H9 (cell line): ENCODE measurements around the gene CALML4. TPM values are rescaled to one million over a fixed set of nuclear protein-coding genes. Genes with fewer than 3 reads are reported as not detected.

ENCODE experiments used
- DNase-seq: peaks from one replicate; pipeline ENCODE4 v3.0.0-alpha.2; 2017
- H2AFZ ChIP-seq: one replicate; pipeline ENCODE4 v1.6.1; 2013; ENCODE audit warnings: mild to moderate bottlenecking, low read length, control low read depth, moderate library complexity
- H2AK5ac ChIP-seq: 2 replicates; pipeline ENCODE4 v1.6.1; 2013; ENCODE audit warnings: low read length, control low read depth, mixed read lengths; ENCODE audit not compliant: insufficient read length
- H2BK120ac ChIP-seq: one replicate; pipeline ENCODE4 v1.6.1; 2013; ENCODE audit warnings: low read depth, mild to moderate bottlenecking, low read length, control low read depth, inconsistent platforms; ENCODE audit not compliant: poor library complexity, severe bottlenecking
- H2BK12ac ChIP-seq: 2 replicates; pipeline ENCODE4 v1.6.1; 2013; ENCODE audit warnings: low read length, control low read depth, mixed read lengths, low read depth; ENCODE audit not compliant: insufficient read length
- H2BK15ac ChIP-seq: 2 replicates; pipeline ENCODE4 v1.6.1; 2013; ENCODE audit warnings: low read depth, low read length, control low read depth
- H2BK20ac ChIP-seq: one replicate; pipeline ENCODE4 v1.6.1; 2013; ENCODE audit warnings: low read depth, mild to moderate bottlenecking, low read length, control low read depth, inconsistent platforms; ENCODE audit not compliant: poor library complexity, severe bottlenecking
- H2BK5ac ChIP-seq: 2 replicates; pipeline ENCODE4 v1.6.1; 2013; ENCODE audit warnings: low read length, control low read depth, mixed read lengths; ENCODE audit not compliant: insufficient read length
- H3K14ac ChIP-seq: 2 replicates; pipeline ENCODE4 v1.6.1; 2013; ENCODE audit warnings: low read length, control low read depth; ENCODE audit not compliant: insufficient read depth
- H3K18ac ChIP-seq: 2 replicates; pipeline ENCODE4 v1.6.1; 2013; ENCODE audit warnings: low read depth, mild to moderate bottlenecking, mixed read lengths, low read length, control low read depth; ENCODE audit not compliant: insufficient read length
- H3K23ac ChIP-seq: 2 replicates; pipeline ENCODE4 v1.6.1; 2013; ENCODE audit warnings: low read length, control low read depth, mixed read lengths, low read depth; ENCODE audit not compliant: insufficient read length
- H3K23me2 ChIP-seq: 2 replicates; pipeline ENCODE4 v1.6.1; 2013; ENCODE audit warnings: low read depth, mild to moderate bottlenecking, mixed read lengths, low read length, control low read depth; ENCODE audit not compliant: insufficient read length, poor library complexity, severe bottlenecking
- H3K27ac ChIP-seq: 2 replicates; pipeline ENCODE4 v1.5.1; 2013; ENCODE audit warnings: low read length, control low read depth, mixed read lengths, low read depth; ENCODE audit not compliant: insufficient read length
- H3K27me3 ChIP-seq: 2 replicates; pipeline ENCODE4 v1.6.1; 2013; ENCODE audit warnings: low read length, control low read depth, inconsistent platforms; ENCODE audit not compliant: insufficient read depth
- H3K4ac ChIP-seq: 2 replicates; pipeline ENCODE4 v1.6.1; 2013; ENCODE audit warnings: low read depth, mild to moderate bottlenecking, control low read depth, inconsistent platforms, low read length, moderate library complexity
- H3K4me1 ChIP-seq: 2 replicates; pipeline ENCODE4 v1.6.1; 2013; ENCODE audit warnings: low read length, control low read depth, inconsistent platforms; ENCODE audit not compliant: insufficient read depth
- H3K4me2 ChIP-seq: 2 replicates; pipeline ENCODE4 v1.6.1; 2013; ENCODE audit warnings: low read length, control low read depth, mixed read lengths; ENCODE audit not compliant: insufficient read length, insufficient read depth
- H3K56ac ChIP-seq: 2 replicates; pipeline ENCODE4 v1.6.1; 2013; ENCODE audit warnings: low read depth, mild to moderate bottlenecking, mixed read lengths, low read length, control low read depth; ENCODE audit not compliant: insufficient read length
- H3K79me1 ChIP-seq: 2 replicates; pipeline ENCODE4 v1.6.1; 2013; ENCODE audit warnings: low read depth, mild to moderate bottlenecking, moderate library complexity, low read length, control low read depth, inconsistent platforms; ENCODE audit not compliant: insufficient read depth, poor library complexity, severe bottlenecking
- H3K79me2 ChIP-seq: 2 replicates; pipeline ENCODE4 v1.6.1; 2013; ENCODE audit warnings: low read length, control low read depth, inconsistent platforms; ENCODE audit not compliant: insufficient read depth
- H3K9ac ChIP-seq: 2 replicates; pipeline ENCODE4 v1.6.1; 2013; ENCODE audit warnings: low read length, control low read depth, mixed read lengths; ENCODE audit not compliant: insufficient read length; ENCODE audit errors: extremely low read depth
- H3K9me3 ChIP-seq: one replicate; pipeline ENCODE4 v1.6.1; 2013; ENCODE audit warnings: low read depth, low read length, inconsistent platforms; ENCODE audit not compliant: control insufficient read depth
- H3T11ph ChIP-seq: one replicate; pipeline ENCODE4 v1.6.1; 2013; ENCODE audit warnings: mild to moderate bottlenecking, low read length, control low read depth, inconsistent platforms
- H4K20me1 ChIP-seq: one replicate; pipeline ENCODE4 v1.6.1; 2013; ENCODE audit not compliant: control insufficient read depth, insufficient read length, insufficient read depth
- H4K5ac ChIP-seq: 2 replicates; pipeline ENCODE4 v1.6.1; 2013; ENCODE audit warnings: low read depth, mild to moderate bottlenecking, mixed read lengths, low read length, control low read depth; ENCODE audit not compliant: insufficient read length
- H4K8ac ChIP-seq: replicated peaks from 2 replicates; pipeline ENCODE4 v1.6.1; 2013; ENCODE audit warnings: low read length, control low read depth, mixed read lengths, low read depth; ENCODE audit not compliant: insufficient read length
- H4K91ac ChIP-seq: 2 replicates; pipeline ENCODE4 v1.6.1; 2013; ENCODE audit warnings: low read depth, mild to moderate bottlenecking, moderate library complexity, mixed read lengths, low read length, control low read depth; ENCODE audit not compliant: insufficient read length
- H3K27ac Mint-ChIP-seq, 3 experiments: 2 replicates in 2 of 3; 3 replicates in 1 of 3; pipeline ENCODE4 v1.8.0; 2020 to 2021; ENCODE audit warnings: mixed read lengths in 3 of 3, mild to moderate bottlenecking in 1 of 3, moderate library complexity in 1 of 3
- H3K27me3 Mint-ChIP-seq: 2 replicates; pipeline ENCODE4 v1.8.0; 2021; ENCODE audit warnings: low read depth, mild to moderate bottlenecking, moderate library complexity, mixed read lengths
- H3K36me3 Mint-ChIP-seq, 3 experiments: 2 replicates in 2 of 3; 3 replicates in 1 of 3; pipeline ENCODE4 v1.8.0; 2020 to 2021; ENCODE audit warnings: low read depth in 3 of 3, mixed read lengths in 3 of 3; ENCODE audit not compliant: insufficient read depth in 1 of 3
- H3K4me1 Mint-ChIP-seq, 2 experiments: 2 replicates each; pipeline ENCODE4 v1.8.0; 2020; ENCODE audit warnings: mixed read lengths in 2 of 2
- H3K4me3 Mint-ChIP-seq, 2 experiments: 2 replicates in 1 of 2; 3 replicates in 1 of 2; pipeline ENCODE4 v1.8.0; 2020 to 2021; ENCODE audit warnings: mild to moderate bottlenecking in 2 of 2, mixed read lengths in 2 of 2, moderate library complexity in 1 of 2
- H3K9me3 Mint-ChIP-seq, 2 experiments: 2 replicates in 1 of 2; 3 replicates in 1 of 2; pipeline ENCODE4 v1.8.0; 2020; ENCODE audit warnings: mild to moderate bottlenecking in 2 of 2, mixed read lengths in 2 of 2, moderate library complexity in 1 of 2
- WGBS: extraction: QIAGEN DNeasy Blood & Tissue Kit; methylation state at CpG from one replicate; pipeline ENCODE4 v1.1.7; 2013; ENCODE audit warnings: missing lambda C conversion rate, low lambda C conversion rate, mixed read lengths; ENCODE audit not compliant: insufficient read length; ENCODE audit errors: extremely low coverage; 5-methylcytosine and 5-hydroxymethylcytosine counted together
- total RNA-seq: library from RNA; stranded (reverse); gene quantifications from 2 replicates; pipeline ENCODE4 v1.2.1, GENCODE V29; 2021
- TF ChIP-seq, protein P1 (sequence below): fragments of 200-600 bp; sonication (generic); conservative IDR thresholded peaks from 3 replicates; pipeline ENCODE4 v1.8.0; 2021; ENCODE audit warnings: antibody characterized with exemption, mild to moderate bottlenecking

Gene CALML4
- total RNA-seq, 1 experiment from 2014 or later = 11.8 TPM

DNA sequence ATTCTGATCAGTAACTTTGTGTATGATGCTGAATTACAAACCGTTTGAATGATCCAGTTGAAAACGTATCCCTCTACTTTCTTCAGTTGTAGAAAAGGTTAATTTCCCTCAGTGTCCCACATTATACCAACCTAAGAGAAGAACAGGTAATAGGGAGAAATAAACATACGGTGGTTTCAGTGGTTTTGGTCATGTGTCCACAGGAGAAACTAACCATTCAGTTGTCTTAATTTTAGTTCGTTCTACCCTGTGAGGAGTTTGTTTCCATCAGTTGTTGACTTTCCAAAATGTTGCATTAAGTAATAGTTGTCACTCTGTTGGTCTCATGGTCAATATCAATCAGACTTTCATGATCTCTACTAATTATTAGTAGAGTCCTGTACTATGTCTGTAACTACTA, 15.1 kb downstream of the CALML4 start:
- Histone ChIP-seq H3K4me2 (no peak overlapping the region), H3K23ac (no peak overlapping the region), H2BK120ac (no peak overlapping the region), H2BK12ac (no peak overlapping the region), H3K27ac (no peak overlapping the region), H4K5ac (no peak overlapping the region), H2AK5ac (no peak overlapping the region), H3K9ac (no peak overlapping the region), H3K79me2 (no peaks in the 10 kb centered on the region), H2BK15ac (no peak overlapping the region), H3K23me2 (no peaks in the 10 kb centered on the region), H4K91ac (no peak overlapping the region), H3K9me3 (no peaks in the 10 kb centered on the region), H4K8ac (no peak overlapping the region), H3K79me1 (no peaks in the 10 kb centered on the region), H3K14ac (no peak overlapping the region), H3T11ph (no peak overlapping the region), H2BK20ac (no peak overlapping the region), H2AFZ (no peak overlapping the region), H3K18ac (no peak overlapping the region), H4K20me1 (no peaks in the 10 kb centered on the region), H2BK5ac (no peak overlapping the region), H3K4me1 (no peaks in the 10 kb centered on the region; the same call in 1 of the 2 replicates), H3K27me3 (no peaks in the 10 kb centered on the region), H3K4ac (no peak overlapping the region), H3K56ac (no peak overlapping the region)
- TF ChIP-seq, protein P1, sequence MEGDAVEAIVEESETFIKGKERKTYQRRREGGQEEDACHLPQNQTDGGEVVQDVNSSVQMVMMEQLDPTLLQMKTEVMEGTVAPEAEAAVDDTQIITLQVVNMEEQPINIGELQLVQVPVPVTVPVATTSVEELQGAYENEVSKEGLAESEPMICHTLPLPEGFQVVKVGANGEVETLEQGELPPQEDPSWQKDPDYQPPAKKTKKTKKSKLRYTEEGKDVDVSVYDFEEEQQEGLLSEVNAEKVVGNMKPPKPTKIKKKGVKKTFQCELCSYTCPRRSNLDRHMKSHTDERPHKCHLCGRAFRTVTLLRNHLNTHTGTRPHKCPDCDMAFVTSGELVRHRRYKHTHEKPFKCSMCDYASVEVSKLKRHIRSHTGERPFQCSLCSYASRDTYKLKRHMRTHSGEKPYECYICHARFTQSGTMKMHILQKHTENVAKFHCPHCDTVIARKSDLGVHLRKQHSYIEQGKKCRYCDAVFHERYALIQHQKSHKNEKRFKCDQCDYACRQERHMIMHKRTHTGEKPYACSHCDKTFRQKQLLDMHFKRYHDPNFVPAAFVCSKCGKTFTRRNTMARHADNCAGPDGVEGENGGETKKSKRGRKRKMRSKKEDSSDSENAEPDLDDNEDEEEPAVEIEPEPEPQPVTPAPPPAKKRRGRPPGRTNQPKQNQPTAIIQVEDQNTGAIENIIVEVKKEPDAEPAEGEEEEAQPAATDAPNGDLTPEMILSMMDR = no peak
- H3K27me3 Mint-ChIP-seq = no peaks in the 10 kb centered on the region
- peaks cover 17 to 48% (median 37%) of the 10 kb centered on the region in 3 experiments; a peak in 6 of 7 replicates for H3K36me3 Mint-ChIP-seq
- H3K9me3 Mint-ChIP-seq = no peaks in the 10 kb centered on the region
- peaks cover 14 to 15% of the 10 kb centered on the region in 2 experiments for H3K4me1 Mint-ChIP-seq
- no peak for DNase-seq
- no CpG with 5 or more reads among the region's 4 CpGs for WGBS
- H3K4me3 Mint-ChIP-seq = no peak overlapping the region
- peak overlapping the region in 1 of 3 experiments; percentile 79; a peak in 1 of 7 replicates for H3K27ac Mint-ChIP-seq
